ENCODE measurements around the gene GATA6.
A peak's percentile ranks its signal among the peaks of the same experiment; 100 is the strongest.

GATA6 gene

DNA sequence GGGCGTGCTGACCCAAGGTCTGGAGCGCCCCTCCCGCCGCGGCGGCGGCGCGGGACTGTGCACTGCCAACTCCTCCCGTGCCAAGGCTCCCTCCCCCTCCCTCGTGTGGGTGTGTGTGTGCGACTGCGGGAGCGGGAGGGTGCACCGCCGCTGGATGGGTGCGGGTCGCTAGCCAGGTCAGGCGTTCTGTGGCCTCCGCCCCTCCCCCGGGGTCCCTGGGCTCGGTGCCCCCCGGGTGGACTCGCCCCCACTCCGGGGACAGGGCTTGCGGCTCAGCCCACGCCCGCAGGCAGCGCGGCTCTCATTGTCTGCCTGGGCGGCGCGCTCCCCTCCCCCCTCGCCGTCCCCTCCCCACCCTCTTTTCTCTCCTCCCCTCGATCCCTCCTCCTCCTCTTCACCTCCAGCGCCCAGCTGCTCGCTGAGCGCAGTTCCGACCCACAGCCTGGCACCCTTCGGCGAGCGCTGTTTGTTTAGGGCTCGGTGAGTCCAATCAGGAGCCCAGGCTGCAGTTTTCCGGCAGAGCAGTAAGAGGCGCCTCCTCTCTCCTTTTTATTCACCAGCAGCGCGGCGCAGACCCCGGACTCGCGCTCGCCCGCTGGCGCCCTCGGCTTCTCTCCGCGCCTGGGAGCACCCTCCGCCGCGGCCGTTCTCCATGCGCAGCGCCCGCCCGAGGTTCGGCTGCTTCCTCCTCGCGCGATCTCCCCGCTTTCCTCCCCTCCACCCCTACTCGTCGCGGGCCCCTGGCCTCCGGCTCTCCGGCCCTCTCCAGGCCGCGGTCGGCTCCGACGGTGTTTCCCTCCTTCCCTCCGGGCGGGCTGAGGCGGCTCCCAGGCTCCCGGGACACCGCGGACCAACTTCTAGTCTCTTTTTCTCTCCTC lies at the start of gene GATA6:
Gene GATA6, plus strand, starts transcription at position 579 of the 878 bp plus-strand sequence. CDS start 1,556 bp downstream, outside the sequence.
- DNase-seq = peak; percentile 90

DNA sequence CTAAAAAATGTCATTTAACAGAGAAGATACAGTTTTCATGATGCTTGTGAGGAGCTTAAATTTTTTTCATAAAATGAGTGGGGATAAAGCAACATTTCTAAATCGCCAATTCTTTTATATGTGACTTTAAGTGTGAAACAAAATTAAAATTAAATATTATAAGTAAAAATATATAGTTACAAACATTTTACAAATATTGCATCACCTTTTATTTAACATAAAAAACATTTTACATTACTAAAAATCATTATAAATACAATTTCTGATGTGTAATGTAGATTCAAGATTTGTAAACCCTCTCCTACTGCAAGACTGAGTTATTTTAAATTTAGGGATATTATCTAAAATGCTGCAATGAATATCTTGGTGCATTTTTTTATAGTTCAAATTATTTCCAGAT lies 44.4 kb upstream of the GATA6 start:
- no peak for DNase-seq

DNA sequence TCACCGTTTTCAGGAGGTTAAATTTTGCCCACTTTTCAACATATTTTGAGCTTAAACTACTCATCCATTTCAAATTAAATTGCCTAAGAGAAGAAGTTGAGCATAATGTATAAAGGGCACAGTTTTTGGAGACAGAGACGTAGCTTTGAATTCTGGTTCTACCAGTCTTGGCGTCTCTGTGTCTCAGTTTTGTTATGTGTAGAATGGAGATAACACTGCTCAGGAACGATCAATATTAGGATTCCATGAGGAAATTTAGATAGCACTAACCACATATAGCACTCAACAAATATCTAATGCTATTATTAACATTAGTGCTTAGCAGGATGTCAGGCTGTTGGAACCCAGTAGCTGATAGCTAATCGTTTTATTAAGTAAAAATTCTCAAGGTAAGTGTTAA lies 40.4 kb upstream of the GATA6 start:
- DNase-seq = no peak

DNA sequence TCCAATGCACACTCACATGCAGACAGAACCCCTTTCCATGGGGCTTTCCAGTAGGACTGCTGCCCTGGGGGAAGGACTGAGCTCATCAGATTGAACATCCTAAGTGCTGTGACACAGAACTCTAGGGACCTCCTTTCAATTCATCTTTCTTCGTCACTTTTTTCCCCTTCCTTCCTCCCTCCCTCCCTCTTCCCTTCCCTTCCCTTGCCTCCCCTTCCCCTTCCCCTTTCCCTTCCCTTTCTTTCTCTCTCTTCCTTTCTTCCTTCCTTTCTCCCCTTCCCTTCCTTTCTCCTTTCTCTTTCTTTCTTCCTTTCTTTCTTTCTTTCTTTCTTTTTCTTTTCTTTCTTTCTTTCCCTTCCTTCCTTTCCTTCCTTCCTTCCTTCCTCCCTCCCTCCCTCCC lies 39.6 kb upstream of the GATA6 start:
- DNase-seq = no peak

DNA sequence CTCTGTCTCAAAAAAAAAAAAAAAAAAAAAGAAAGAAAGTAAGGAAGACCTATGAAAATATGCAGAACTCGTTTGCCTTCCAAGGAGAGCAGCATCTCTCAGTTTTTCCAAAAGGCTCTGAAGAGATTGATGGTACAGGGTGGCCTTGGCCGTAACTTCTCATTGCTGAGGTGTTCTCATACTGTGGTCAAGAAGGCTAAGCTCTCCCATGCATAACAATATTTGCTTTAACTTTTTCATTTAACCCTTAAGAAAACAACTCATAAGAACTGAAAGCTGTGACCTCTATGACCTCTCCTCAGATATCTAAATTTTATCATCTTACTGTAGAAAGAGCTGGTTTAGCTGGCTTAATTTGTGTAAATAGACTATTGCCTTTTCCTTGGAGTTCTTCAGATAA lies 37.1 kb upstream of the GATA6 start:
- DNase-seq = no peak

DNA sequence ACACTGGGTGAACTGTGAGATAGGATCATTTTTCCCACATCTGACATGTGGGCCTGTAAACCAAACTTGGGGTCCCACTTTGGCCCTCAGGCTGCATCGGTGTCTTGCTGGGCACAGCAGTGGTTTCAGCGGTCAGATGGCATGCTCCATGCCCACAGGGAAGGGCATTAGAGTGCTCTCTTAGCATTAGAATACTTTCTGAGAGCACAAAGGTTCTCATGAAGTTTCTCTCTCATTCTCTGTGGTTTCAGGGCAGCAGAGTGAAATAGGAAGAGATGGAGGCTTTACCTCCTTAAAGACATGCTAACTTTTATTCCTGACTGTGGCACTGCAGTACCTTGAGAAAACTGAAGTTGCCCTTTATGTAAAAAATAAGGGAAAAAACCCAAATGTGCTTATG lies 36.6 kb upstream of the GATA6 start:
- no peak for DNase-seq

DNA sequence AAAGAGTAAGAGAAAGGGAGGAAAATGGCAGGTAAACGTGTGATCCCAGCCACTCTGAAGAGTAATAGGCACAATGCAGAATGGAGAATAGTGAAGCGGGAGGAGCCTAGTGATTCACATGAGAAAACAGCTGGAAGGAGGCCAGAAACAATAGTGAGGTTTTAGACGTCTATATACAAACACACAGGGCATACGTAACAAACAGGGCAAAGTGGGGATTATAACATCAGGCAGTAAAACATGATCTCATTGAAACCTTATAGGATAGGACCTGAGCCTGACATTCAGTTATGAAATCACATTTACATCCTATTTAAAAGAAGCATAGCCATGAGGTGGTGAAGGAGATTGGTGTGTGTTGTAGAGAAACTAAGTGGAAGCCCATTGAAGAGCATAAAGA lies 33.0 kb upstream of the GATA6 start:
- no peak for DNase-seq

DNA sequence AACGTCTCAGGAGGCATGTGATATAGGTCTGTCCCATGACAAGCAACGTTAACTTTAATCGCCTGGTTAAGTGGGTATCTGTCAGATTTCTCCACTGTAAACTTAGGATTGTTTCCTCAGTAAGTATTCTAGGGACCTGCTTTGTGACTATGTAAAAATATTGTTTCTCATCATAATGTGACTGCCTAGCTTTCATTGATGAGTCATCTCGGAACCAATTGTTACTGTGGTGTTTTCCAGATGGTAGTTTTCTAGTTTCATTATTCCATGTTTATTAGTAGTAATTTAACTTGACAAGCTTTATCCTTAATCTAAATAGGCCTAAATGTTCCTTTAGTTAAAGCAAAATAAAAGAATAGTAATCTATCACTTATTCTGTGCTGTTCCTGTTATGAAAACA lies 28.2 kb upstream of the GATA6 start:
- DNase-seq = no peak

DNA sequence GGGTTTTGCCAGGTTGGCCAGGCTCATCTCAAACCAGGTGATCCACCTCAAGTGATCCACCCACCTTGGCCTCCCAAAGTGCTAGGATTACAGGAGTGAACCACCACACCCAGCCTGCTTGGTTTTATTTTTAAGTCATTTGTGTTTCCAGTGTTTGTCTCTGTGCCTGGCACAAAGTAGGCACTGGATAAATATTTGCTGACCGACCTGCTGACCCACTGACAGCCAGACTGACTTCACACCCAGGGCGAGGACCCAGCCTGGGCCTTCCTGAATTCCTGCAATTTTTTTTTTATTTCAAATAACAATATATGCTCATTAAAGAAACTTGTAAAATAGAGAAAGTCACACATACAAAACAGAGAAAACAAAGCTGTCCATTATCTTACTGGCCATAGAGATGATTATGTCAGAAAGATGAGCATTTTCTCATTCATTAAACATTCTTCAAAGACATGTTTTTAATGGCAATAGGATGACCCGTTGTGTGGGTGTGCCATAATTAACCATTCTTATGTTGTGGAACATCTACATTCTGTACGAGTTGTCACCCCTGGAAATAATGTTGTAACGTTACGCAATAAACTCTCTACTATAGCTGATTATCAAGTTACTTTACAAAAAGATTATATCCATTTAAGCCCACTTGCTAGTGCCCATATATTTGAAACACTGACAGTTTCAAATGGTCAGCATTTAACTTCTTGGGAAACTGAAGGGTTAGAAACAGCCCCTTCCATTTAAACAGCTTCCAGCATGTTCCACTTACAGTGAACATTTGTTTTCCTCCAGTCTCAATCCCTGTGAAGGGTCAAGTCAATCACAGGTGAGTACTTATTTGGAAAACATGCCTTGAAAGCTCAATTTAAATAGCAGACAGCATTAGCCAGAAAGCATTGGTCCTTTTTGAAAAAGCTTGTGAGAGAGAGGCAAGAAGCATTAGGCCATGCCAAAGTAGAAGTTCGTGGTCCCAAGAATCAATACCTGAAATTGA lies 25.7 kb upstream of the GATA6 start:
- DNase-seq = no peak

DNA sequence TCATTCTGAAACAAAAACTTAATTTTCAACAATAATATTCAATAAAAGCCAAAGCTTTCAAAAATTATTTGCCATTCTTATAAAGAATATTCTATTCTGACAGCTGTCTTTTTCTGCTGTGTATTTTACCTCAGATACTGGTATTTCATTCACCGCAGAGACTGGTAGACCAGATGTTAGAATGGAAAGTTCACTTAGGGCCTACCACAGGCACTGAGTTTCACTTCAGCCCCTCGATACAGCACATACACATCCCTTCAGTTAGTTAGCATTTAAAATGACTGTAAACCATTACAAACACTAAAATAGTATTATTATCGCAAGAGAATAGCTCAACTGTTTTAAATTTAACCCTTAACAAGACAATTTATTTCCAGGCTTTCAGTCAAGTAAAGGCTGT lies 24.2 kb upstream of the GATA6 start:
- DNase-seq = no peak

DNA sequence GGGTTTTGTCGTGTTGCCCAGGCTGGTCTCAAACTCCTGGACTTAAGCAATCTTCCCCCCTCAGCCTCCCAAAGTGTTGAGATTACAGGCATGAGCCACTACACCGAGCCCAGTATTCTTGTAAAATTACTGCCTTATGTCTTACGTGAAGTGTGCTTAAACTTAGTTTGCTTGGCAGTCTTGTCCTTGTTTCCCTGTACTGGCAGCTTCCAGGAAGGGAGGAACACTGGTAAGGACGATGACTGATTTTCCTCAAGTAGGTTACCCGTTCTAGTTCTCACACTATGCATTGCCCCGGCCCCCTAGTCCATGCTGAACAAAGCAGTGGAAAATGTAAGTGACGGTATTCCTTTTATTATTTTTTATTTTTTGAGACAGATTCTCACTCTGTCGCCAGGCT lies 19.7 kb upstream of the GATA6 start:
- DNase-seq = no peak

DNA sequence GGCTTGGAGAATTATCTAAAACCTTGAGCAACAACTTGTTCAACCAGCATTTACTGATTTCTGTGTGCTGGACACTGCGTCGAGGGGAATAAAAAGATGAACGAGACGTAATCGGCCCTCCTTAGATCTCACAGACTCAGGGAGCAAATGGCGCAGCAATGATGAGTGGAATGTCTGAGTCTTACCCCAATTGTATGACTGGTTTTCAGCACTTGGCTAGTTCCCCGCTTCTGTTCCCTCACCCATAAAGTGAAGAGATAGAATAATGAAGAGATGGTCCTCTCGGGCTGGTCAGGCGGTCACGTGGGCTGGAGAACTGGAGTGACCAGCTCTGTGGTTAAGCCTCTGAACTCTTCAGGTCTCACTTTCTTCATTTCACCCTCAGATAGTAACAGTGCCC lies 17.3 kb upstream of the GATA6 start:
- DNase-seq = no peak

DNA sequence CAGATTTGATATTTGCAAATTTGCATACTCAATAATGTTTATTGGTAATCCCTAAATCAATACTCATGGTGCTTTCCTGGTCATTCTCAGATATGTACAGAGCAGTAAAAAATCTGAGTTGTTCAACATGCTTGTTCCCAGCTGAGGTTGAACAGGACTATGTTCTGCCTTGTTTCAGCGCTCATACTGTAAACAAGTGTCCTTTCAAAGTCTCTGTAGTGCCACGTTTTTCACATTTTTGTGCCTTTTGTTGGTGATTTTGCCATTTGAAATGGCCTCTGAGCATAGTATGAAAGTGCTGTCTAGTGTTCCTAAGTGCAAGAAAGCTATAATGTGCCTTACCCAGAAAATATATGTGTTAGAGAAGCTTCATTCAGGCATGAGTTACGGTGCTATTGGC lies 16.0 kb upstream of the GATA6 start:
- no peak for DNase-seq

DNA sequence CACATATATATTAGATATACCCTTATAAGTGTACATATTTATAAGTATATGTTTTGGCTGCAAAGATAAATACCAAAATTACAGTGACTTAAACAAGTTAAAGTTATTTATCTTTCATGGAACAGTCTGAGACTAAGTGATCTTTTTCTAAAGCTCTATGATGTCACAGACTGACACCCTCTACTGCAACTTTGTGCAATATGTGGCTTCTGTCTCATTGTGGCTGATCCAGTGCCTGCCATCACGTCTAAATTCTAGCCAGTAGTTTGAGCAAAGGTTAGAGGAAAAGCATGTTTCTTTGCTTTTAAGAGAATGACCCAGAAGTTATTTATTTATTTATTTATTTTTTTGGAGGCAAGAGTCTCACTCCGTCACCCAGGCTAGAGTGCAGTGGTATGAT lies 13.8 kb upstream of the GATA6 start:
- no peak for DNase-seq

DNA sequence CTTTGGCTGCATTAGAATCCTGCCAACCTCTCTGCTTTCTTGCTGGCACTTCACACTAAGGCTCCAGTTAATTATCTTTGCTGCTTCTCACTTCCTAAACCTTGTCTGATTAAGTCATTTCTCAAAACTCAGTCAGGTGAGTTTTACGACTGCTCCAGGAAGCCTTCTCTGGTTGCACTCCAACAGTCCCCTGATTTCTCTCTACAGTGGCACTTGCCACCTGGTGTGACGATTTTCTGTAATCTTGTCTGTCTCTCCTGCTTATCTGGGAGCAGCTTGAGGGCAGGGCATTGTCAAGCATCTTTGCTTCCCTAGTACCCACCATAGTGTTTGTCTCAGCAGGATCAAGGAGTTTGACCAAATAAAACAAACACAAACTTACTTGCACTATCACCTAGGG lies 10.4 kb upstream of the GATA6 start:
- DNase-seq = no peak

DNA sequence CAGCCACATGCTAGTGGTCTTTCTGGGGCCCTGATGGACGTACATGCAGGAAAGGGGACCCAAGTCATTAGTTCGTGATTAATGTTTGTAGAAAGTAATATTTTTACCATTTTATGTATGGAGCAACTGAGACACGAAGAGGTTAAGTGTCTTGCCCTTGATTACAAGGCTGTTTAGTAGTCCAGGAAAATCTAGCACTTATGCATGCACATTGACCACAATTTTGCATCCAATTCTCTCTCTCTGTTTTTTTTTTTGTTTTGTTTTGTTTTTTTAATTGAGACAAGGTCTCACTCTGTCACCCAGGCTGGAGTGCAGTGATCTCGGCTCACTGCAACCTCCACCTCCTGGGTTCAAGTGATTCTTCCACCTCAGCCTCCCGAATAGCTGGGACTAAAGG lies 8.3 kb upstream of the GATA6 start:
- DNase-seq = no peak

DNA sequence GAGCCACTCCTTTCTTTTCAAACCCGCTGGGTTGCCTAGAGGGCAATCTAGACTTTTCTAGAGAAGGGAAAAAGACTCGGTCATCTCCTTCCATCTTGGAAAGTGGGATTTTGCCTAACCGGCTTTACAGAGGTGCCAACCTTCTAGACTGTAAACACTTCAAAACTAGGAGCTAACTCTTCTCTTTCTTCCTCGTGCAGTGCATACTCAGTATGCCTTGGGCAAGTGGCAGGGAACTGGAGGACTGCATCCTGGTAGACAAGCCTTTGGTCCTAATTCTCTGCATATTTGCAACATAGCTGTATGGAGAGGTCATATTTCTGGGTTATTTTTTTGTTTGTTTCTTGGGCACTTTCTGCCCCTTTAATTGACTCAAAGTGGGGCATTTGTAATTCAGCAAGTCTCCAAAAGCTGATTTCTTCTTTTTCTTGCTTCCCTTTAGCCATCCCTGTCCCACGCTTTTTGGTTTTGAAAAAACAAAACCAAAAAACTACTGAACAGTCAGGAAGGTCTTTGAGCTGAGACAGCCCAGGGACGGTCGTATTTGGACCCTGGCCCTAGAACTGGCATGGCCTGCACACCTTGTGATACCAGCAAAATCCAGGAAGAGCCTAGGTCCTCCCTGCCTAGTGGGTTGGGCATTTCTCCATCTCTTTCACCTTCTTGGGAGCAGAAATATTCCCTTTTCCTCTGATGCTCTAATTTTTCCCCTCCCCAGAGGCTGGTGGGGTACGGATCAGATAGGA lies 5.8 kb upstream of the GATA6 start:
- DNase-seq = peak; percentile 31

DNA sequence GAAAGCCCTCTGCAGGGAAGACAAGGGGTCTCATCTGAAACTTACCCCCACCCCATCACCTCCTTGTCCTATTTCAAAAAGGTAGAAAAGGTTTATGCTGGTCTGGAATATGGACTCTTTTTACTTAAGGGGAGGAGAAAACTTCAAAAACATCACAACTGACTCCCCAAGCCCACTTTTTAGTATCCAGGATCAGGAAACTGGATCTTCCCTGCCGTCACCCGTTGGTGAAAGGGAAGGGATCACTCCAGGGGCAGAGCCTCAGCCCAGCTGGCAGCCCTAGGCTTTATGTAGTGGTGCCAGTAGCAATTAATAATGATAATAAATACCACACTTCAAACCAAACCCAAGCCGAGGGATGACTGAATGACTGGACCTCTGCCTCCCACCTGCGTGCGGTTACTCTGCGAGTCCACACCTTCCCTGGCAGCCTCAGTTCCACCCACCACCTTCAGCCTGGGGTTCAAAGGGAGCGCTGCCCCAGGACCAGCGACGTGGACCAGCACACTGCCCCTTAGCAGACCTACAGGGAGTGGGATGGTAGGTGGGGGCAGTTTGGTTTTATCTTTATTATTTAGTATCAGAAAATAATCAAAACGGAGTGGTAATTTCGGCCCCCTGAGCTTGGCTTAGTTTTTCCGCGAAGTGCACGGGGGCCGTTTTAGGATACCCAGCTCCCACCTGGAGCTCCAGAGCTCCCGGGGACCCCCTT lies 4.9 kb upstream of the GATA6 start:
- no peak for DNase-seq

DNA sequence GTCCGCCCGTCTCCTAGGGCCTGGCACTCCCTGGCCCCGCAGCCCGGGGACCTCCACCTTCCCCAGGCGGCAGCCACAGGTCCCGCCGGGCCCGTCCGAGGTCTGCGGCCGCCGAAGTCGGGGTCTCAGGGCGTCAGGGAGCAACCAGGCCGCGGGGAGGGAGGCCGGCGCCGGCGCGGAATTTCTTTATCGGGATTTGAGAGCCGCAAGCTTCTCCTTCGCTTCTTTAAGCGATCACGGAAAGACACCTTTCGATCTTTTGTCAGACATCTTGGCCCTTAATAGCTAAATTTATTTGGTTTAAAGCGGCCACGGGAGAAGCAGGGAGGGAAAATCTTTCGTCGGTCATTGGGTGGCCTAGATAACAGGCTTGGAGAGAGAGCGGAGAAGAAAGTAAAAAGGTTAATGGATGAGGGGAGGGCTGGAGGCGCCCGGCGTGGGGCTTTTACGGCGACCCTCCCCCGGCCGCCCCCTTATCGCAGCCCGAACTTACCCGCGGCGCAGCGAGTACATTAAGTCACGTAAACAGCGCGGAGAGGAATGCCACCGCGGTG lies 4.3 kb upstream of the GATA6 start:
- DNase-seq = peak; percentile 76

DNA sequence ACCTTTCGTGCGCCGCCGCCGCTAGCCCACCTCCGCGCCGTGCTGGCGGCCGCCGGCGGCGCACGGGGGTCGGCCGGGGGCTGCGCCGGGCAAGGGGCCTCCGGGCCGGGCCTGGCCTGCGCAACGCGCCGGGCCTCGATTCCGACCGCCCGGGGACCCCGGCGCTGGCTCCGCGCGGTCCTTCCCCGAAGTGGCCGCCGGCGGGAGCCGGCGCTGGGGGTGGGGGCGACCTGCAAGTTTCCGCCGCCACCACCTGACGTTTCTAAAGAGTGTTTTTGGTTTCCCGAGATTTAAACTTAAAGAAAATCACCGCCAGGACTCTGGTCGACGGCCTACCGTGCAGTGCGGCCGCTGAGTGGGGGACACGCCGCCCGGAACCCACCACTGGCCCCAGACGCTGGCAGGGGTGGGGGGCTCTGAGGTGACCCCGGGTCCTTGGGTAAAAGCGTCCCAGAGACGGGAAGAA lies 3.8 kb upstream of the GATA6 start:
- peak; percentile 61 for DNase-seq

DNA sequence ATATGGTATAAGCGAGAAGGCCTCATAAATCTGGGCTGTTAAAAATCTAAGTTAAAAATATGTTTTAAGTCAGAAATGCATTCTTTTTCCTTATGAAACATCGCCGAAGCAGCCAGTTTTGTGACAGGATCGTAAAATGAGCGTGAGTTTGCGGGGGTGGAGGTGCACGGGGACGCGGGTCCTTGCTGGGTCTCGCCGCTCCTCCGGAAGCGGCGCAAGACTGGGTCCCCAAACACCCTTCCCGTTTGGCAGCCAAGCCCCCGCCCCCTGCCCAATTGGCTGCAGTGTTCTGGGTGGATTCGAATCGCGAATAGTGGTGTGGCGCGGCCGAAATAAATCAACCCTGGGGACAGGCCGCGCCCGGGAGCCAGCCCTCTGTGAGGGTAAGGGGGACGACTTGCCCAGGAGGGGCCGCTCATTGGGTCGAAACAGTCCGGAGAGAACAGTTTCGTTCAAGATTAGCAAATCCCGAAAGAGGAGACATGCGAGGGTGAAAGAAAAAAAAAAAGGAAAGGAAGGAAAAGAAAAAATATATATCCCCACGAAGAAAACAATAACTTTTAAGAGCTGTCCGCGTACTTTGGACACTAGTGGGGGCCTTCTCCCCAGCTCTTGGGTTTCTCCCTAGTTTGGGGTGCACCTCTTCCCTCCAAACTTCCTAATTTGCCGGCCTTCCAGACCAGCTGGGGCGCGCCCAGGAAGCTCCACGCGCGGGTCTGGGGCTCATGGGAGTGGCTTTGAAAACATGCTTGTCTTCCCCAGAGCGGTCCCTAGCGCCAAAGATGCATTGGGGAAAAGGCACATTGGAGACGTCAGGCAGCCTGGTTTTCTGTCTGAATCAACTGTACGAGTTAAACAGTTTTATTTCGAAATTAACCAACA lies 3.1 kb upstream of the GATA6 start:
- peak; percentile 73 for DNase-seq
